HG03378 (cell line): ENCODE measurements around the gene SLC35B4.
"Not testable (repeated sequence)": the region's sequence is repeated elsewhere in the genome, so short reads cannot be mapped to it uniquely, and the experiment has no call there.

Experiments used
- ATAC-seq: cut with Tn5 transposase; IDR thresholded peaks from one replicate; pipeline ENCODE4 v1.9.1; 2021; ENCODE audit warnings: mild to moderate bottlenecking, moderate library complexity; ENCODE audit not compliant: unreplicated experiment

Gene SLC35B4

DNA sequence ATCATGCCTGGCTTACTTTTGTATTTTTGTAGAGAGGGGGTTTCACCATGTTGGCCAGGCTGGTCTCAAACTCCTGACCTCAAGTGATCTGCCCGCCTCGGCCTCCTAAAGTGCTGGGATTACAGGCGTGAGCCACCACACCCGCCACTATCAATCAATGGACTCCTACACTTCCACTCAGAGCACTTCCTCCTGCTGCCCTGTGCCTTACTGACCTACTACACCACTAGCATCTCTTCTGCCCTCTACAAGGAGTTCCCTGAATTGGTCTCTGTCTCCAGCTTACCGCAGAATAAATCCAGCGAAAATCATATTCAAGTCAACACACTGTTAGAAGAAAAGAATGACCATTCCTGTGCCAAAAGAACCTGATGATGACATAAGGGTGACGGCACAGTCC is 20.7 kb downstream of the SLC35B4 start:
- ATAC-seq = not testable (repeated sequence)

- ATAC-seq = peak; percentile 100
These were observed 23.6 kb downstream of the SLC35B4 start for GRCh38 chr7:134293002-134293740.

DNA sequence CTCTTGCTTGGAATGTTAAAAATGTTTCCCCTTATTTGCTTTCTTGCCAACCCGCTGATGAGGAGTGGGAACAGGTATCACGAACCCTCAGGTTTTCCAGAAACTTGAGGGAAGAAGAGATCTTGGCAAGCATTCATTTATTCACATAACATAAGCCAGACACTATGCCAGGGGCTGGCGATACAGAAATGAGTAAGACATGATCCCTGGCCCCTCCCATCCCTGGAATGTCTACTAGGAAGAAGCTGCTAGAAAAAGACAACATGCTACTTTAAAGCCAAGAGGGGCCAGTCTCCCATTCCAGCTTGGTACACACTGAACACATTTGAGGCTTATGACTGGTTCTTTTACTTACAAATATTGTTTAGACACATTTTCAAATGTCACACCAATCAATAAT is 26.4 kb downstream of the SLC35B4 start:
- no peak for ATAC-seq

DNA sequence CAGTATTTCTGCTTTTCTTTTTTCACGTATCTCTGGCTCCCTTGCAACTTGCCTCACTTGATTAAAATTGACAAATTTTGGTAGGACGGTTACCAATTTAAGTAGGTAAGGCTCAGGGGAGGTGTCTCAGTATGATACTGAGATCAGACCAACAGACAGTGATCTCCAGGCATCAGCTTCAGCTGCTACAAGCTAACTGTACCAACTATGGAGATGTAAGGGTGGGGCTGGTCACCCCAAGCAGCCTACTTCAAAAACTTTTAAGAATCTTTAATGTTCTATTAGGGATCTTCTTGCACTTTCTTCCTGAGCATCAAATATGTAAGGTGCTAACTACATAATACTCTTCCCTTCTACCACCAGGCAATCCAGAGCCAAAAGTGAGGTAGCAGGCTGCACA is 26.9 kb downstream of the SLC35B4 start:
- no peak for ATAC-seq

- no peak for ATAC-seq
These were observed 27.3 kb downstream of the SLC35B4 start for GRCh38 chr7:134289423-134289822.

- no peak for ATAC-seq
These were observed 28.6 kb downstream of the SLC35B4 start for GRCh38 chr7:134287916-134288659.

- ATAC-seq = no peak
These were observed 31.8 kb downstream of the SLC35B4 start for GRCh38 chr7:134284952-134285351.

DNA sequence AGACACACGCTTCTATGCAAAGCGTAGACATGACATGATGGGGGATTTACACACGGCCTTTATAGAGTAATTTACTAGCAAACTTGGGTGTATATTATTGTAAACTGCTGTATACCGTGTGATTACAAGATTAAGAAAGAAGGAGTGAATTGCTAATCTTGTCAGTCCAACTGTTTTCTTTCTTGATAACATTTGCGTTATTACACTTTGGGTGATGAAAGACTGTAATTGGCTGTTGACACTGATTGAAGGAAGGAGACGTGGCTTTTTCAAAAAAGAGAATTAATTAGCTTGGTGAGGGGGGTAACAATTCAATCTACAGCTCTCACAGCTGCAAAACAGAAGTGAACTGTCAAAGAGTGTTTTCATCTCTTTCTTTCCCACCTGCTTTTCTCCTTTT is 32.7 kb downstream of the SLC35B4 start:
- ATAC-seq = no peak

GRCh38 chr7:134280508-134280907 is 36.2 kb downstream of the SLC35B4 start:
- no peak for ATAC-seq

- no peak for ATAC-seq
These were observed 36.8 kb downstream of the SLC35B4 start for GRCh38 chr7:134279898-134280297.

GRCh38 chr7:134279336-134279735 is 37.4 kb downstream of the SLC35B4 start:
- ATAC-seq = no peak

DNA sequence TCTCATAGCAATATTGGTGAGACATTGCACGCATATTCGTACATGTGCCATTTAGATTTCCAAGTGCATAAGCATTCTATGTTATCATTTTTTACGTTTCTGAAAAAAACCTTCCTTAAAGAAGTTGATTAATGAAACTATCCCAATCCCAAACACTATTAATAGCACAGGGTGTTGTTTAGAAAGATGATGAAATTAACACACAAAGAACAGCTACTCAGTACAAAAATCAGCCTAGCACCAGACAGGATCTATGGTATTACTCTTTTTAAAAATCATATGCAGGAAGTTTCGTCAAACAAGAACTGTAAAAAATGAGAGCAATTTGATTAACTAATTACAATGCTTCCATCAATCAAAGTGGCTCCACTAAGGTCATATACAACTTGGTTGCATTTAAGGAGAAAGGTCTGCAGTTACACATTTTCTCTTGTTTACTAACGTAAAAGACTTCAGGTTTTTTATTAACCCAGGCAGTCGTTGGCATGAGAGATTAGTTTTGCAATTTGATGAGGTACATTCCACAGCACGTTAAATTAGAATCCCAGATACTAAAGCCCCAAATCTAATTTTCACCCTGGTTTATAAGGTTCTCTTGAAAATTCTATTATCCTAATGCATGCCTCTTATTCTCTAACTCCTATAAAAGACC is 38.1 kb downstream of the SLC35B4 start:
- no peak for ATAC-seq

- ATAC-seq = no peak
These were observed 39.8 kb downstream of the SLC35B4 start for GRCh38 chr7:134276951-134277350.

- no peak for ATAC-seq
These were observed 54.4 kb downstream of the SLC35B4 start for GRCh38 chr7:134262322-134262721.

DNA sequence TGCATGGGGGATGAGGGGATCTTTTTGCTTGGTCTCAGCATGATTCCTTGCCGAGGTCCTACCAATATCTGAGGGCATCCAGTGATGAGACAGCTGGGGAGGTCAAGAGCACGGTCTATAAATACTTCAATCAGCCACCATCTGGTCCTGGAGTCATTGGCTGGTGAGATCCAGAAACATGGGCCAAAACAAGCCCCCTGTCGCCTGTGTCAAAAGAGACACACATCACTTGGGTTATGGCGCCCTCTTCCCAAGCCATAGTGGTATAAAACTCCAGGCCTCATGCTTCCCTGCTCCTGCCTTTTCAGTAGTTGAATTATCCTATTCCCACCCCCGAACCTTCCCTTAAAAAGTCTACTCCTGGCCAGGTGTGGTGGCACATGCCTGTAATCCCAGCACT is 60.9 kb downstream of the SLC35B4 start:
- no peak for ATAC-seq

- no peak for ATAC-seq
These were observed 62.4 kb downstream of the SLC35B4 start for GRCh38 chr7:134254311-134254710.

GRCh38 chr7:134248196-134248595 is 68.5 kb downstream of the SLC35B4 start:
- ATAC-seq = no peak

DNA sequence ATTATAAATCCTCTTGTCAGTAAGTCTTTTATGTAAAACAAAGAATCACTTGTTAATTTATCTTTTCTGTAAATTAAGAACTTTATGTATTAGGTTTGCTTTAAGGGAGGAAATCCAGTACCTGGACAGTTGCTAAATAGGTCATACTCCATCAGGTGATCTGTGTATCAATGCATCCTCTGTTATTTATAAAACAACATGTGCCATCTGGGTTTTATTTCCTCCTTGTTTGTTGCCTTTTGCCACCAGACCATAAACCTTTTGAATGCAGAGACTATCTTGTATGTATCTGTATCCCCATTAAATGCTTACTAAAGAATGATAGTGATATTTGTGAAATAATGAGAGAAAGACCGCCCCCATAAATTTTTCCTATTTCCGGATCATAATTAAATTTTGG is 70.0 kb downstream of the SLC35B4 start:
- no peak for ATAC-seq

- no peak for ATAC-seq
These were observed 70.4 kb downstream of the SLC35B4 start for GRCh38 chr7:134246347-134246746.

- ATAC-seq = no peak
These were observed 71.5 kb downstream of the SLC35B4 start for GRCh38 chr7:134245253-134245652.
